Vagina (tissue), 2 donors: ENCODE measurements around the gene DTX1.

ENCODE experiments used
- CTCF ChIP-seq, 3 experiments: fragments of 450-650 bp in 2 of 3; fragments of 200-600 bp in 1 of 3; sonication (generic) in 1 of 3; IDR thresholded peaks; one replicate each; pipeline ENCODE4 v1.5.1; 2017 to 2019; ENCODE audit warnings: antibody characterized with exemption in 3 of 3, mild to moderate bottlenecking in 2 of 3, moderate library complexity in 2 of 3
- POLR2A ChIP-seq, 2 donors: fragments of 450-650 bp; IDR thresholded peaks; one replicate each; pipeline ENCODE4 v1.6.1; 2017; ENCODE audit warnings: antibody characterized with exemption in 2 of 2, mild to moderate bottlenecking in 2 of 2, moderate library complexity in 2 of 2
- POLR2AphosphoS5 ChIP-seq, 2 donors: sonication (generic); formaldehyde crosslinking; IDR thresholded peaks; one replicate each; pipeline ENCODE4 v1.9.0; 2017; ENCODE audit warnings: antibody characterized with exemption in 2 of 2, mild to moderate bottlenecking in 2 of 2, low read depth in 1 of 2; ENCODE audit not compliant: insufficient read depth in 1 of 2

GRCh38 chr12:113055594-113056380 is 743 bp upstream of the DTX1 start:
- no peak for TF ChIP-seq CTCF (IDR thresholded peaks at IDR 0.05)
- no peak for TF ChIP-seq POLR2A (IDR thresholded peaks at IDR 0.05)
- TF ChIP-seq POLR2AphosphoS5 (IDR thresholded peaks at IDR 0.05; ENCODE audit: insufficient read depth in 1 of 2, low read depth in 1 of 2) = no peak
